HCT116 (cell line): ENCODE measurements around the gene RPAIN. TPM values are rescaled to one million over a fixed set of nuclear protein-coding genes. Genes with fewer than 3 reads are reported as not detected.
A peak's percentile ranks its signal among the peaks of the same experiment; 100 is the strongest.

Experiments
- ATAC-seq: fragments of 200-7000 bp; cut with Tn5 transposase; 2 replicates; pipeline ENCODE4 v1.9.1; 2020; ENCODE audit warnings: mild to moderate bottlenecking, moderate library complexity
- BruUV-seq: library from RNA; stranded (reverse); fragments of 400-500 nt; replicated peaks from 2 replicates; lab custom pipeline; 2021; lab: Mats Ljungman, UMichigan
- CTCF ChIA-PET: fragments of 300-600 bp; sonication (Branson Sonifier 250); formaldehyde crosslinking; loops from one replicate; lab custom pipeline; 2021; ENCODE audit warnings: antibody characterized with exemption; lab: Charles Lee
- POLR2A ChIA-PET: fragments of 300-600, 350-600 bp; sonication (Branson Sonifier 250); formaldehyde crosslinking; loops from one replicate; lab custom pipeline; 2021; ENCODE audit warnings: antibody characterized with exemption; lab: Charles Lee
- RAD21 ChIA-PET, 2 experiments: fragments of 300-600 bp; sonication (Branson Sonifier 250); formaldehyde crosslinking; loops; one replicate each; lab custom pipeline; 2023; ENCODE audit warnings: low total read pairs in 2 of 2; ENCODE audit not compliant: uncharacterized antibody in 2 of 2, unreplicated experiment in 2 of 2, low non-redundant PET in 1 of 2; lab: Charles Lee
- DNase-seq: peaks from one replicate; pipeline ENCODE4 v3.0.0-alpha.2; 2010; ENCODE audit warnings: low read depth, low spot score
- H2AFZ ChIP-seq: fragments of 200-600 bp; shearing (Covaris generic), sonication (generic); 2 replicates; pipeline ENCODE4 v1.6.1; 2017; ENCODE audit warnings: low read depth, mixed run types, mixed read lengths, antibody characterized with exemption, low read length; ENCODE audit not compliant: poor library complexity, severe bottlenecking
- H3K27ac ChIP-seq: 2 replicates; pipeline ENCODE4 v1.5.1; 2012; ENCODE audit warnings: low read depth, low read length
- H3K27me3 ChIP-seq: fragments of 200-600 bp; sonication (generic); 2 replicates; pipeline ENCODE4 v1.6.1; 2016; ENCODE audit warnings: mixed run types, low read length, mixed read lengths; ENCODE audit not compliant: insufficient read depth
- H3K36me3 ChIP-seq, 2 experiments: fragments of 200-500 bp in 1 of 2; fragments of 200-600 bp in 1 of 2; sonication (Bioruptor generic) in 1 of 2; sonication (generic) in 1 of 2; 2 replicates each; pipeline versions ENCODE4 v1.5.1 to v1.6.1; 2014 to 2016; ENCODE audit warnings: low read length in 2 of 2, inconsistent platforms in 1 of 2, mixed read lengths in 1 of 2, mixed run types in 1 of 2; ENCODE audit not compliant: insufficient read depth in 2 of 2, control insufficient read depth in 1 of 2
- H3K4me1 ChIP-seq, 2 experiments: fragments of 200-600 bp in 1 of 2; sonication (generic) in 1 of 2; 2 replicates each; pipeline versions ENCODE4 v1.5.1 to v1.6.1; 2012 to 2017; ENCODE audit warnings: low read length in 2 of 2, inconsistent platforms in 1 of 2, mild to moderate bottlenecking in 1 of 2, mixed read lengths in 1 of 2, mixed run types in 1 of 2, moderate library complexity in 1 of 2; ENCODE audit not compliant: insufficient read depth in 2 of 2, control insufficient read depth in 1 of 2
- H3K4me2 ChIP-seq: fragments of 200-600 bp; sonication (generic); 2 replicates; pipeline ENCODE4 v1.6.1; 2017; ENCODE audit warnings: mixed run types, low read length, mixed read lengths
- H3K4me3 ChIP-seq, 2 experiments: fragments of 200-600 bp in 1 of 2; sonication (generic) in 1 of 2; replicated peaks in 1 of 2; 2 replicates each; pipeline ENCODE4 v1.5.1; 2011 to 2016; ENCODE audit warnings: low read length in 2 of 2, control low read depth in 1 of 2, low read depth in 1 of 2, mild to moderate bottlenecking in 1 of 2, mixed read lengths in 1 of 2, mixed run types in 1 of 2
- H3K79me2 ChIP-seq: fragments of 200-600 bp; sonication (generic); 2 replicates; pipeline ENCODE4 v1.6.1; 2017; ENCODE audit warnings: mild to moderate bottlenecking, mixed run types, low read length, moderate library complexity, mixed read lengths; ENCODE audit not compliant: insufficient read depth
- H3K9ac ChIP-seq: fragments of 200-600 bp; sonication (generic); 2 replicates; pipeline ENCODE4 v1.6.1; 2016; ENCODE audit warnings: low read length, mixed read lengths
- H3K9me2 ChIP-seq: fragments of 200-600 bp; sonication (generic), shearing (Covaris generic); 2 replicates; pipeline ENCODE4 v1.6.1; 2017; ENCODE audit warnings: mixed run types, mild to moderate bottlenecking, moderate library complexity; ENCODE audit not compliant: insufficient read depth
- H3K9me3 ChIP-seq, 2 experiments: fragments of 200-500 bp in 1 of 2; fragments of 200-600 bp in 1 of 2; sonication (Bioruptor generic) in 1 of 2; sonication (generic) in 1 of 2; 2 replicates each; pipeline ENCODE4 v1.6.1; 2014 to 2017; ENCODE audit warnings: low read length in 2 of 2, mixed read lengths in 2 of 2, inconsistent platforms in 1 of 2, low read depth in 1 of 2, mild to moderate bottlenecking in 1 of 2, mixed run types in 1 of 2, moderate library complexity in 1 of 2; ENCODE audit not compliant: control insufficient read depth in 1 of 2, insufficient read depth in 1 of 2
- H4K20me1 ChIP-seq: fragments of 200-600 bp; sonication (generic), shearing (Covaris generic); 2 replicates; pipeline ENCODE4 v1.6.1; 2017; ENCODE audit warnings: mixed run types, mild to moderate bottlenecking, moderate library complexity; ENCODE audit not compliant: insufficient read depth
- CBX3 ChIP-seq: IDR thresholded peaks from 2 replicates; pipeline ENCODE4 v1.6.1; 2012; ENCODE audit warnings: low read depth
- EGR1 ChIP-seq: IDR thresholded peaks from 2 replicates; pipeline ENCODE4 v1.6.1; 2012; ENCODE audit warnings: low read depth
- ELF1 ChIP-seq: IDR thresholded peaks from 2 replicates; pipeline ENCODE4 v1.6.1; 2012; ENCODE audit warnings: low read depth, borderline replicate concordance
- EZH2 ChIP-seq: fragments of 200-600 bp; sonication (generic); IDR thresholded peaks from 2 replicates; pipeline ENCODE4 v1.6.1; 2017; ENCODE audit warnings: antibody characterized with exemption, mixed run types
- FOSL1 ChIP-seq: IDR thresholded peaks from 2 replicates; pipeline ENCODE4 v1.6.1; 2012; ENCODE audit warnings: low read depth
- JUND ChIP-seq: IDR thresholded peaks from 2 replicates; pipeline ENCODE4 v1.6.1; 2012
- POLR2A ChIP-seq: IDR thresholded peaks from 2 replicates; pipeline ENCODE4 v1.7.0; 2011; ENCODE audit warnings: borderline replicate concordance; ENCODE audit not compliant: insufficient read depth, insufficient read length; ENCODE audit errors: extremely low read depth
- TCF7L2 ChIP-seq: IDR thresholded peaks from 2 replicates; pipeline ENCODE4 v1.7.0; 2011; ENCODE audit warnings: borderline replicate concordance, inconsistent platforms; ENCODE audit not compliant: insufficient read depth, insufficient read length; ENCODE audit errors: extremely low read depth
- YY1 ChIP-seq: IDR thresholded peaks from 2 replicates; pipeline ENCODE4 v1.6.1; 2011; ENCODE audit warnings: low read length, low read depth, moderate library complexity, mild to moderate bottlenecking; ENCODE audit not compliant: insufficient replicate concordance; ENCODE audit errors: extremely low read depth
- ZFX ChIP-seq: fragments of 450-650 bp; IDR thresholded peaks from 2 replicates; pipeline ENCODE4 v1.6.1; 2017
- ZNF274 ChIP-seq: fragments of 200-500 bp; sonication (Bioruptor generic); IDR thresholded peaks from 2 replicates; pipeline ENCODE4 v1.6.1; 2014; ENCODE audit warnings: mild to moderate bottlenecking, low read depth, low read length, inconsistent platforms
- intact Hi-C: fragments of 100-400 bp; cut with micrococcal nuclease; formaldehyde crosslinking; loops from 2 replicates; pipeline ENCODE4 v1.10.0; 2022
- total RNA-seq: library from RNA; stranded (reverse); gene quantifications from one replicate; pipeline ENCODE4 v1.2.1, GENCODE V29; 2021; ENCODE audit not compliant: unreplicated experiment
- TF ChIP-seq, protein P1 (sequence below): IDR thresholded peaks from 2 replicates; pipeline ENCODE4 v1.6.1; 2012
- TF ChIP-seq, protein P2 (sequence below): IDR thresholded peaks from 2 replicates; pipeline ENCODE4 v1.6.1; 2012
- TF ChIP-seq, protein P3 (sequence below), 3 experiments: fragments of 200-600 bp in 1 of 3; sonication (generic) in 1 of 3; IDR thresholded peaks in 2 of 3; conservative IDR thresholded peaks in 1 of 3; 2 replicates each; pipeline ENCODE4 v1.5.1; 2012 to 2017; ENCODE audit warnings: low read depth in 2 of 3, low read length in 2 of 3, antibody characterized with exemption in 1 of 3, borderline replicate concordance in 1 of 3, control low read depth in 1 of 3, mild to moderate bottlenecking in 1 of 3, mixed read lengths in 1 of 3, mixed run types in 1 of 3, moderate library complexity in 1 of 3; ENCODE audit not compliant: insufficient read depth in 1 of 3

RPAIN gene
- total RNA-seq, 1 experiment from 2014 or later: 67.9 TPM

DNA sequence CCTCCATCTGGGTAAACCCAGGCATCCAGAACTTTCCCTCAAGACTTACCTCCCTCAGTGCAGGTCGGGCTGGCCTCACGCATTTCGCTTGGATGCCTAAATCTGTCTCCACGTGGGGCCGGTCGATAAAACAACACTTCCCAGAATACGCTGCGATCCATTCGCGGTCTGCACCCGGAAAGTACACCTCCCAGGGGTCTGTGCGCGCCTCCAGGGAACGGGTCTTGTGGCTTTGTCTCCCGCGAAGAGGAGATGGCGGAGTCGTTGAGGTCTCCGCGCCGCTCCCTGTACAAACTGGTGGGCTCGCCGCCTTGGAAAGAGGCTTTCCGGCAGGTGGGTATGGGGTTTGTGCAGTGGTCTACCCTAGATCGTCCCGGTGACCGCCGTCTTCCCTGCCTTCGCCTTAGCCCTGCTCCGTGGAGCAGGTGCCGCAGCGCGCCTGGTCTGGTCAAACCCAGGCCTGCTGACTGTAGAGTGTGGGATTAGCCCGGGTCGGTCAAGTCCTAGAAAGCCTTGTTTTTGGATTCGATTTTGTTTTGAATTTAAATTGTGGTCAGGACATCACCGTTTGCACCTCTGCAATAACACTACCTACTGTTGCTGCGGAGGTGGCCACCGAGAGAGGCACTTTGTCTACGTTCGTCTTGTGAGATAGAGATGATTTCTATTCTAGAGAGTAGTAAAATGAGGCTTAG, at the start of gene RPAIN (continued):
- TF ChIP-seq, protein P1, sequence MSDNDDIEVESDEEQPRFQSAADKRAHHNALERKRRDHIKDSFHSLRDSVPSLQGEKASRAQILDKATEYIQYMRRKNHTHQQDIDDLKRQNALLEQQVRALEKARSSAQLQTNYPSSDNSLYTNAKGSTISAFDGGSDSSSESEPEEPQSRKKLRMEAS: peak; percentile 98
- TF ChIP-seq JUND: no peak
- TF ChIP-seq, protein P2, sequence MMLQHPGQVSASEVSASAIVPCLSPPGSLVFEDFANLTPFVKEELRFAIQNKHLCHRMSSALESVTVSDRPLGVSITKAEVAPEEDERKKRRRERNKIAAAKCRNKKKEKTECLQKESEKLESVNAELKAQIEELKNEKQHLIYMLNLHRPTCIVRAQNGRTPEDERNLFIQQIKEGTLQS: no peak
- no peak for TF ChIP-seq ZNF274
- TF ChIP-seq ELF1: peak; percentile 76
- TF ChIP-seq YY1: peak; percentile 88

DNA sequence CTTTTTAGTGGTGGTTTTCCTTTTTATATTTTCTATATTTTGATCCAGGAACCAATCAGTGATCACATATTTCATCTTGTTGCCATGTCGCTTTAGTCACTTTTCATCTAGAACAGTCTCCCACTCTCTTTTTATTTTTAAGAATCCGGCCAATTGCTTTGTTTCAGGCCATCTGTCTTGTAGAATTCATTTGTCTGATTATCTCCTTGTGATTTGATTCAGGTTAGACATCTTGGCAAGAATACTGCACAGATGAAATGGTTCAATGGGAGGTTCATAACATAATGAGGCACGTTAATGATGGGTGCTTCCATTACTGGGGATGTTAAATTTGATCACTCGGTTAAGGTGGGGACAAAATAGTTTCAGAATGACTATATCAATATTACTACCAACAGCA, 49.6 kb upstream of the RPAIN start:
- CTCF ChIA-PET: no interaction called here
- DNase-seq (no peak), ATAC-seq (no peak)
- no peak overlapping the region for H2AFZ ChIP-seq
- no peaks in the 10 kb centered on the region for H3K4me1 ChIP-seq
- 0 out of 2 replicates have a peak, but pooled peaks cover 2% of the 10 kb centered on the region for H3K79me2 ChIP-seq
- H3K4me3 ChIP-seq: no peak overlapping the region
- no peak overlapping the region for H3K4me2 ChIP-seq
- TF ChIP-seq ZFX (no peak), FOSL1 (no peak), TCF7L2 (no peak), EZH2 (no peak), CBX3 (no peak), ZNF274 (no peak), POLR2A (no peak), EGR1 (no peak), JUND (no peak)
- TF ChIP-seq, protein P3, sequence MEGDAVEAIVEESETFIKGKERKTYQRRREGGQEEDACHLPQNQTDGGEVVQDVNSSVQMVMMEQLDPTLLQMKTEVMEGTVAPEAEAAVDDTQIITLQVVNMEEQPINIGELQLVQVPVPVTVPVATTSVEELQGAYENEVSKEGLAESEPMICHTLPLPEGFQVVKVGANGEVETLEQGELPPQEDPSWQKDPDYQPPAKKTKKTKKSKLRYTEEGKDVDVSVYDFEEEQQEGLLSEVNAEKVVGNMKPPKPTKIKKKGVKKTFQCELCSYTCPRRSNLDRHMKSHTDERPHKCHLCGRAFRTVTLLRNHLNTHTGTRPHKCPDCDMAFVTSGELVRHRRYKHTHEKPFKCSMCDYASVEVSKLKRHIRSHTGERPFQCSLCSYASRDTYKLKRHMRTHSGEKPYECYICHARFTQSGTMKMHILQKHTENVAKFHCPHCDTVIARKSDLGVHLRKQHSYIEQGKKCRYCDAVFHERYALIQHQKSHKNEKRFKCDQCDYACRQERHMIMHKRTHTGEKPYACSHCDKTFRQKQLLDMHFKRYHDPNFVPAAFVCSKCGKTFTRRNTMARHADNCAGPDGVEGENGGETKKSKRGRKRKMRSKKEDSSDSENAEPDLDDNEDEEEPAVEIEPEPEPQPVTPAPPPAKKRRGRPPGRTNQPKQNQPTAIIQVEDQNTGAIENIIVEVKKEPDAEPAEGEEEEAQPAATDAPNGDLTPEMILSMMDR (IDR thresholded peaks at IDR 0.05 in 2 of 3, conservative IDR thresholded peaks at IDR 0.05 in 1 of 3; ENCODE audit: borderline replicate concordance in 1 of 3, insufficient read depth in 1 of 3, low read depth in 2 of 3, low read length in 2 of 3): no peak
- TF ChIP-seq, protein P1: no peak
- H3K27me3 ChIP-seq: no peaks in the 10 kb centered on the region
- peaks cover 16 to 18% of the 10 kb centered on the region in 2 experiments for H3K36me3 ChIP-seq
- POLR2A ChIA-PET: no interaction called here
- BruUV-seq: no TSS peak
- intact Hi-C loops: no loop called here
- no peaks in the 10 kb centered on the region for H3K9me2 ChIP-seq
- H3K9ac ChIP-seq: no peak overlapping the region
- no peaks in the 10 kb centered on the region for H4K20me1 ChIP-seq
- H3K9me3 ChIP-seq: no peaks in the 10 kb centered on the region
- RAD21 ChIA-PET: no interaction called here
- no peak overlapping the region for H3K27ac ChIP-seq
